LHCN-M2 (cell line): Measurements from ENCODE around the gene PARP6. TPM values are rescaled to one million over a fixed set of nuclear protein-coding genes. Genes with fewer than 3 reads are reported as not detected.
A peak's percentile ranks its signal among the peaks of the same experiment; 100 is the strongest.

Source experiments
- DNase-seq: peaks from one replicate; pipeline ENCODE4 v3.0.0-alpha.2; 2012; ENCODE audit warnings: low read depth
- total RNA-seq: library from RNA; depleted of rRNA; stranded (reverse); fragments of >200 nt; gene quantifications from 2 replicates; pipeline ENCODE4 v1.2.3, GENCODE V29; 2014

Gene PARP6
- total RNA-seq, 1 experiment from 2014 or later: 32.5 TPM

- peak; percentile 99 for DNase-seq
These were observed 41.1 kb downstream of the PARP6 start, which contains the start of gene PKM for GRCh38 chr15:72231066-72231832. Gene PKM, minus strand, starts transcription at chr15:72231190. Its CDS starts 12,093 bp downstream, at chr15:72219097.

GRCh38 chr15:72230197-72231065, 41.9 kb downstream of the PARP6 start:
- DNase-seq: peak; percentile 86

GRCh38 chr15:72229947-72230196, 42.5 kb downstream of the PARP6 start:
- no peak for DNase-seq

GRCh38 chr15:72229076-72229946, 43.0 kb downstream of the PARP6 start:
- DNase-seq: no peak

- DNase-seq: no peak
These were observed 44.6 kb downstream of the PARP6 start for GRCh38 chr15:72227720-72228119.

GRCh38 chr15:72227192-72227586, 45.2 kb downstream of the PARP6 start:
- peak; percentile 88 for DNase-seq

- DNase-seq: no peak
These were observed 49.1 kb downstream of the PARP6 start for GRCh38 chr15:72223278-72223677.

GRCh38 chr15:72222393-72222792, 50.0 kb downstream of the PARP6 start:
- peak; percentile 95 for DNase-seq

- DNase-seq: no peak
These were observed 51.7 kb downstream of the PARP6 start for GRCh38 chr15:72220687-72221086.

GRCh38 chr15:72217216-72217615, 55.1 kb downstream of the PARP6 start:
- DNase-seq: no peak

- DNase-seq: no peak
These were observed 56.3 kb downstream of the PARP6 start for GRCh38 chr15:72216079-72216478.

GRCh38 chr15:72207558-72208085, 64.7 kb downstream of the PARP6 start:
- no peak for DNase-seq

GRCh38 chr15:72206677-72207000, 65.7 kb downstream of the PARP6 start:
- no peak for DNase-seq

- no peak for DNase-seq
These were observed 66.3 kb downstream of the PARP6 start for GRCh38 chr15:72205896-72206676.

GRCh38 chr15:72205273-72205672, 67.1 kb downstream of the PARP6 start:
- no peak for DNase-seq

- peak; percentile 84 for DNase-seq
These were observed 68.9 kb downstream of the PARP6 start for GRCh38 chr15:72203507-72203837.

- DNase-seq: no peak
These were observed 69.4 kb downstream of the PARP6 start for GRCh38 chr15:72202801-72203506.

GRCh38 chr15:72202302-72202701, 70.1 kb downstream of the PARP6 start:
- no peak for DNase-seq

GRCh38 chr15:72201391-72201921, 70.9 kb downstream of the PARP6 start:
- peak; percentile 72 for DNase-seq
